ENCODE data around the gene TMEFF1.

DNA sequence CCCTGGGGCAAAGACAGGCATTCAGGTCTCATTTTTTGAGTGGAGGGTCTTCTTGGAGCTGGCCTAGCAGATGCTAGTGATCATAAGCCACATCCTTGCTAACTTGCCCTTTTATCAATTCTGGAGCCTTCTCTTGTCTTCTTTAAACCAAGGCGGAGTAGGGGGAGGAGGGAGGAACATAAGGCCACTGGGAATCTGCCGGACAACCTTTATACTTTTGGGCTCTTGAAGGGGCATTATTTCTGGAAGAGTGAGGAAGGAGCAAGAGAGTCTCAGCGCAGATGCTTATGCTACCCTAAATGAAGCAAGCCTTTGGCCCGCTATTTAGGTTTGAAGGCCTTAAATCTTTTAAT is 2.0 kb downstream of the TMEFF1 start:
- TF ChIP-seq, protein P1, sequence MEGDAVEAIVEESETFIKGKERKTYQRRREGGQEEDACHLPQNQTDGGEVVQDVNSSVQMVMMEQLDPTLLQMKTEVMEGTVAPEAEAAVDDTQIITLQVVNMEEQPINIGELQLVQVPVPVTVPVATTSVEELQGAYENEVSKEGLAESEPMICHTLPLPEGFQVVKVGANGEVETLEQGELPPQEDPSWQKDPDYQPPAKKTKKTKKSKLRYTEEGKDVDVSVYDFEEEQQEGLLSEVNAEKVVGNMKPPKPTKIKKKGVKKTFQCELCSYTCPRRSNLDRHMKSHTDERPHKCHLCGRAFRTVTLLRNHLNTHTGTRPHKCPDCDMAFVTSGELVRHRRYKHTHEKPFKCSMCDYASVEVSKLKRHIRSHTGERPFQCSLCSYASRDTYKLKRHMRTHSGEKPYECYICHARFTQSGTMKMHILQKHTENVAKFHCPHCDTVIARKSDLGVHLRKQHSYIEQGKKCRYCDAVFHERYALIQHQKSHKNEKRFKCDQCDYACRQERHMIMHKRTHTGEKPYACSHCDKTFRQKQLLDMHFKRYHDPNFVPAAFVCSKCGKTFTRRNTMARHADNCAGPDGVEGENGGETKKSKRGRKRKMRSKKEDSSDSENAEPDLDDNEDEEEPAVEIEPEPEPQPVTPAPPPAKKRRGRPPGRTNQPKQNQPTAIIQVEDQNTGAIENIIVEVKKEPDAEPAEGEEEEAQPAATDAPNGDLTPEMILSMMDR (IDR thresholded peaks at IDR 0.05; ENCODE audit: low read length): no peak
- TF ChIP-seq EZH2 (IDR thresholded peaks at IDR 0.05; ENCODE audit: borderline replicate concordance, low read length): no peak

Measured in OCI-LY1 (cell line).